ENCODE measurements around the gene ADAM12. TPM values are rescaled to one million over a fixed set of nuclear protein-coding genes. Genes with fewer than 3 reads are reported as not detected.

ADAM12 gene
- total and polyA plus RNA-seq, 2 of the 13 experiments (the other 11 are each of a cell fraction or from before 2014, with no cell fraction given) = not detected

DNA sequence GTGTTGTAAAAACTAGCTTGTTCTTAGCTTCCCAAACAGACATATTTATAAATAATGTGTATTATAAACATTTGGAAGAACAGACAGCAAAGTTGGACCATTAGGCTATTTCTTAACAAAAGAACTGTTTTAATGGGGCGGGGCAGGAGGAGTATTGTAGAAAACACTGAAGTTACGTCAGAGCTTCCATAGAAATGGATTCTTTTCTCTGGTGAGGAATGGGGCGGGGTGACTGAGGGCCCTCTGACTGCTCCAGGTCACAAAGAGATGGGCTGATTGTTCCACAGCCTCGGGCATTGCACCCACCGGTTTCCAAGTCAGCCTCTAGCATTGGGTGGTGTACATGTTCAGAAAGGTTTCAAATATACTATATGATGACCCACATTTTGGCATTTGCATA lies 36.8 kb upstream of the ADAM12 start:
- ATAC-seq (no peak), DNase-seq (ENCODE audit: low spot score) (no peak), FAIRE-seq (no peak)
- intact Hi-C loops (cut with micrococcal nuclease; ENCODE audit: unreplicated experiment) (no loop called here), in situ Hi-C loops (cut with HindIII; ENCODE audit: extremely low pct_ligation_motif_present, low pct_unique_long_range_greater_than_20kb) (no loop called here)
- Histone ChIP-seq H3K79me2 (ENCODE audit: insufficient read depth, low read length) (no peaks in the 10 kb centered on the region), H3K27me3 (ENCODE audit: control insufficient read depth in 1 of 2, insufficient read depth in 2 of 2, low read length in 2 of 2) (peaks cover 0 to 16% of the 10 kb centered on the region in 2 experiments; a peak in 3 of 5 replicates), H3K4me2 (ENCODE audit: low read depth, low read length) (no peak overlapping the region), H3K27ac (ENCODE audit: extremely low read length, insufficient read depth, low read length) (no peak overlapping the region), H3K36me3 (replicated peaks in 1 of 2; ENCODE audit: control insufficient read depth in 1 of 2, insufficient read depth in 2 of 2, low read length in 2 of 2) (no peaks in the 10 kb centered on the region), H3K4me3 (replicated peaks in 1 of 3; ENCODE audit: insufficient read depth in 1 of 3, low read depth in 2 of 3, low read length in 3 of 3) (no peak overlapping the region), H3K4me1 (ENCODE audit: insufficient read depth, low read length) (no peaks in the 10 kb centered on the region), H3K9ac (ENCODE audit: insufficient read depth, low read depth, low read length) (no peak overlapping the region), H4K20me1 (ENCODE audit: insufficient read depth, low read length) (no peaks in the 10 kb centered on the region), H2AFZ (ENCODE audit: low read length) (no peak overlapping the region), H3K9me3 (ENCODE audit: low read length) (peaks cover 9% of the 10 kb centered on the region)
- CTCF ChIA-PET (ENCODE audit: low intra/inter-chr PET ratio, low total read pairs) = no interaction called here
- POLR2A ChIA-PET = no interaction called here
- TF ChIP-seq MYNN (CRISPR knock-in tag; IDR thresholded peaks at IDR 0.05; ENCODE audit: low read depth) (no peak), NAIF1 (CRISPR knock-in tag; IDR thresholded peaks at IDR 0.05; ENCODE audit: borderline replicate concordance) (no peak), TMF1 (CRISPR knock-in tag; IDR thresholded peaks at IDR 0.05; ENCODE audit: low read depth) (no peak), SNAI1 (CRISPR knock-in tag; IDR thresholded peaks at IDR 0.05; ENCODE audit: borderline replicate concordance) (no peak), ZNF75D (CRISPR knock-in tag; IDR thresholded peaks at IDR 0.05; ENCODE audit: borderline replicate concordance) (no peak), KMT2A (CRISPR knock-in tag; IDR thresholded peaks at IDR 0.05) (no peak), ZNF616 (CRISPR knock-in tag; IDR thresholded peaks at IDR 0.05; ENCODE audit: low read depth) (no peak), ARNTL (CRISPR knock-in tag; IDR thresholded peaks at IDR 0.05) (no peak), MBD4 (IDR thresholded peaks at IDR 0.05; ENCODE audit: borderline replicate concordance, low read length) (no peak), ZNF501 (CRISPR knock-in tag; IDR thresholded peaks at IDR 0.05) (no peak), NFIC (IDR thresholded peaks at IDR 0.05; ENCODE audit: low read length) (no peak), KAT8 (CRISPR knock-in tag; IDR thresholded peaks at IDR 0.05) (no peak), AGO2 (optimal IDR thresholded peaks at IDR 0.05; ENCODE audit: low read depth, low read length) (no peak), THAP11 (CRISPR knock-in tag; IDR thresholded peaks at IDR 0.05) (no peak), ARID2 (CRISPR knock-in tag; IDR thresholded peaks at IDR 0.05; ENCODE audit: borderline replicate concordance) (no peak), NFRKB (IDR thresholded peaks at IDR 0.05) (no peak), ZNF674 (CRISPR knock-in tag; IDR thresholded peaks at IDR 0.05; ENCODE audit: low read depth) (no peak)
- TF ChIP-seq, protein P1, sequence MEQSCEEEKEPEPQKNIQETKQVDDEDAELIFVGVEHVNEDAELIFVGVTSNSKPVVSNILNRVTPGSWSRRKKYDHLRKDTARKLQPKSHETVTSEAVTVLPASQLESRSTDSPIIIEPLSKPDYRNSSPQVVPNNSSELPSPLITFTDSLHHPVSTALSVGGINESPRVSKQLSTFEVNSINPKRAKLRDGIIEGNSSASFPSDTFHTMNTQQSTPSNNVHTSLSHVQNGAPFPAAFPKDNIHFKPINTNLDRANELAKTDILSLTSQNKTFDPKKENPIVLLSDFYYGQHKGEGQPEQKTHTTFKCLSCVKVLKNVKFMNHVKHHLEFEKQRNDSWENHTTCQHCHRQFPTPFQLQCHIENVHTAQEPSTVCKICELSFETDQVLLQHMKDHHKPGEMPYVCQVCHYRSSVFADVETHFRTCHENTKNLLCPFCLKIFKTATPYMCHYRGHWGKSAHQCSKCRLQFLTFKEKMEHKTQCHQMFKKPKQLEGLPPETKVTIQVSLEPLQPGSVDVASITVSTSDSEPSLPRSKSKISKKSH (CRISPR knock-in tag; IDR thresholded peaks at IDR 0.05; ENCODE audit: borderline replicate concordance) = no peak
- TF ChIP-seq, protein P2, sequence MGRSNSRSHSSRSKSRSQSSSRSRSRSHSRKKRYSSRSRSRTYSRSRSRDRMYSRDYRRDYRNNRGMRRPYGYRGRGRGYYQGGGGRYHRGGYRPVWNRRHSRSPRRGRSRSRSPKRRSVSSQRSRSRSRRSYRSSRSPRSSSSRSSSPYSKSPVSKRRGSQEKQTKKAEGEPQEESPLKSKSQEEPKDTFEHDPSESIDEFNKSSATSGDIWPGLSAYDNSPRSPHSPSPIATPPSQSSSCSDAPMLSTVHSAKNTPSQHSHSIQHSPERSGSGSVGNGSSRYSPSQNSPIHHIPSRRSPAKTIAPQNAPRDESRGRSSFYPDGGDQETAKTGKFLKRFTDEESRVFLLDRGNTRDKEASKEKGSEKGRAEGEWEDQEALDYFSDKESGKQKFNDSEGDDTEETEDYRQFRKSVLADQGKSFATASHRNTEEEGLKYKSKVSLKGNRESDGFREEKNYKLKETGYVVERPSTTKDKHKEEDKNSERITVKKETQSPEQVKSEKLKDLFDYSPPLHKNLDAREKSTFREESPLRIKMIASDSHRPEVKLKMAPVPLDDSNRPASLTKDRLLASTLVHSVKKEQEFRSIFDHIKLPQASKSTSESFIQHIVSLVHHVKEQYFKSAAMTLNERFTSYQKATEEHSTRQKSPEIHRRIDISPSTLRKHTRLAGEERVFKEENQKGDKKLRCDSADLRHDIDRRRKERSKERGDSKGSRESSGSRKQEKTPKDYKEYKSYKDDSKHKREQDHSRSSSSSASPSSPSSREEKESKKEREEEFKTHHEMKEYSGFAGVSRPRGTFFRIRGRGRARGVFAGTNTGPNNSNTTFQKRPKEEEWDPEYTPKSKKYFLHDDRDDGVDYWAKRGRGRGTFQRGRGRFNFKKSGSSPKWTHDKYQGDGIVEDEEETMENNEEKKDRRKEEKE (IDR thresholded peaks at IDR 0.05) = no peak
- TF ChIP-seq, protein P3, sequence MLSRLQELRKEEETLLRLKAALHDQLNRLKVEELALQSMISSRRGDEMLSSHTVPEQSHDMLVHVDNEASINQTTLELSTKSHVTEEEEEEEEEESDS (CRISPR knock-in tag; IDR thresholded peaks at IDR 0.05; ENCODE audit: borderline replicate concordance) = no peak
- BruUV-seq (replicated peaks) = no TSS peak
- 0% methylated on average over 5 of the region's 5 CpGs for WGBS (ENCODE audit: low lambda C conversion rate)
